HepG2 (cell line): ENCODE data around the gene UNC13D. TPM values are rescaled to one million over a fixed set of nuclear protein-coding genes. Genes with fewer than 3 reads are reported as not detected.

Source experiments
- ARNTL ChIP-seq: sonication (generic); formaldehyde crosslinking; IDR thresholded peaks from 2 replicates; pipeline ENCODE4 v1.4.0; 2020; ENCODE audit warnings: mild to moderate bottlenecking, missing genetic modification reagents
- CBFB ChIP-seq: sonication (generic); formaldehyde crosslinking; IDR thresholded peaks from 2 replicates; pipeline ENCODE4 v1.4.0; 2020; ENCODE audit warnings: missing genetic modification reagents
- HOXA9 ChIP-seq: sonication (generic); formaldehyde crosslinking; IDR thresholded peaks from 2 replicates; pipeline ENCODE4 v1.8.1; 2022; ENCODE audit warnings: missing genetic modification reagents, mild to moderate bottlenecking, moderate library complexity, borderline replicate concordance
- KDM4B ChIP-seq: sonication (generic); formaldehyde crosslinking; IDR thresholded peaks from 2 replicates; pipeline ENCODE4 v1.4.0; 2020; ENCODE audit warnings: missing genetic modification reagents
- NPAS2 ChIP-seq: sonication (generic); formaldehyde crosslinking; IDR thresholded peaks from 2 replicates; pipeline ENCODE4 v1.8.0; 2022; ENCODE audit warnings: mild to moderate bottlenecking, missing genetic modification reagents, borderline replicate concordance
- RBM22 ChIP-seq: fragments of 200-400 bp; formaldehyde crosslinking; optimal IDR thresholded peaks from 2 replicates; pipeline ENCODE3; 2017; ENCODE audit warnings: mild to moderate bottlenecking, low read length, moderate library complexity
- SRSF4 ChIP-seq: fragments of 200-400 bp; formaldehyde crosslinking; IDR thresholded peaks from one replicate; pipeline ENCODE4 v1.6.1; 2018; ENCODE audit warnings: mild to moderate bottlenecking, low read depth, low read length, moderate library complexity; ENCODE audit not compliant: poor library complexity, severe bottlenecking
- TAF15 ChIP-seq: fragments of 200-400 bp; formaldehyde crosslinking; IDR thresholded peaks from one replicate; pipeline ENCODE4 v1.6.1; 2018; ENCODE audit warnings: mild to moderate bottlenecking, low read depth, low read length; ENCODE audit not compliant: poor library complexity, severe bottlenecking
- ZBTB7B ChIP-seq: sonication (generic); formaldehyde crosslinking; IDR thresholded peaks from 2 replicates; pipeline ENCODE4 v1.4.0; 2020; ENCODE audit warnings: missing genetic modification reagents
- ZGPAT ChIP-seq: IDR thresholded peaks from 2 replicates; pipeline ENCODE4 v1.6.1; 2016; ENCODE audit warnings: mild to moderate bottlenecking
- ZKSCAN5 ChIP-seq: sonication (generic); formaldehyde crosslinking; IDR thresholded peaks from 2 replicates; pipeline ENCODE4 v1.5.1; 2020; ENCODE audit warnings: mild to moderate bottlenecking, missing genetic modification reagents
- ZNF234 ChIP-seq: sonication (generic); formaldehyde crosslinking; conservative IDR thresholded peaks from 2 replicates; pipeline ENCODE4 v1.5.1; 2020; ENCODE audit warnings: mild to moderate bottlenecking, missing genetic modification reagents
- ZNF281 ChIP-seq: sonication (generic); formaldehyde crosslinking; IDR thresholded peaks from 2 replicates; pipeline ENCODE4 v1.4.0; 2020; ENCODE audit warnings: missing genetic modification reagents, borderline replicate concordance
- ZNF441 ChIP-seq: sonication (generic); formaldehyde crosslinking; IDR thresholded peaks from 2 replicates; pipeline ENCODE4 v1.7.0; 2021; ENCODE audit warnings: missing genetic modification reagents, borderline replicate concordance
- ZNF460 ChIP-seq: sonication (generic); formaldehyde crosslinking; IDR thresholded peaks from 2 replicates; pipeline ENCODE4 v1.5.1; 2020; ENCODE audit warnings: missing genetic modification reagents, mild to moderate bottlenecking, borderline replicate concordance
- ZNF724P ChIP-seq: sonication (generic); formaldehyde crosslinking; IDR thresholded peaks from 2 replicates; pipeline ENCODE4 v1.8.0; 2022; ENCODE audit warnings: missing genetic modification reagents, borderline replicate concordance
- ZNF841 ChIP-seq: sonication (generic); formaldehyde crosslinking; IDR thresholded peaks from 2 replicates; pipeline ENCODE4 v1.8.1; 2023; ENCODE audit warnings: missing genetic modification reagents, borderline replicate concordance
- polyA plus RNA-seq, 8 experiments: library from polyadenylated mRNA; depleted of rRNA in 3 of 8; stranded (reverse) in 7 of 8; unstranded in 1 of 8; fragments of >200 nt; fragmentation: Illumina TruSeq in 4 of 8; extraction: Trizol in 4 of 8; gene quantifications; 2 replicates each; pipeline versions ENCODE4 v1.2.1 to v1.2.3, GENCODE V29; 2011 to 2016; ENCODE audit warnings: low read depth in 4 of 8, missing spikeins in 1 of 8, mixed read lengths in 1 of 8; ENCODE audit not compliant: insufficient read depth in 1 of 8
- total RNA-seq, 5 experiments: library from RNA; depleted of rRNA; stranded (reverse); fragments of >200 nt; fragmentation: Illumina TruSeq; extraction: Trizol; gene quantifications; 2 replicates each; pipeline ENCODE4 v1.2.3, GENCODE V29; 2016; ENCODE audit warnings: low read depth in 1 of 5
- TF ChIP-seq, protein P1 (sequence below): sonication (generic); formaldehyde crosslinking; IDR thresholded peaks from 2 replicates; pipeline ENCODE4 v1.4.0; 2020; ENCODE audit warnings: missing genetic modification reagents
- TF ChIP-seq, protein P2 (sequence below): sonication (generic); formaldehyde crosslinking; IDR thresholded peaks from 2 replicates; pipeline ENCODE4 v1.8.1; 2023; ENCODE audit warnings: mild to moderate bottlenecking, moderate library complexity, missing genetic modification reagents
- TF ChIP-seq, protein P3 (sequence below): IDR thresholded peaks from 2 replicates; pipeline ENCODE4 v1.6.1; 2016; ENCODE audit warnings: low read depth
- TF ChIP-seq, protein P4 (sequence below): sonication (generic); formaldehyde crosslinking; IDR thresholded peaks from 2 replicates; pipeline ENCODE4 v1.8.1; 2022; ENCODE audit warnings: mild to moderate bottlenecking, missing genetic modification reagents

Gene UNC13D
- total and polyA plus RNA-seq, 2 of the 13 experiments (the other 11 are each of a cell fraction or from before 2014, with no cell fraction given), result 29.7 to 42.7 TPM

DNA sequence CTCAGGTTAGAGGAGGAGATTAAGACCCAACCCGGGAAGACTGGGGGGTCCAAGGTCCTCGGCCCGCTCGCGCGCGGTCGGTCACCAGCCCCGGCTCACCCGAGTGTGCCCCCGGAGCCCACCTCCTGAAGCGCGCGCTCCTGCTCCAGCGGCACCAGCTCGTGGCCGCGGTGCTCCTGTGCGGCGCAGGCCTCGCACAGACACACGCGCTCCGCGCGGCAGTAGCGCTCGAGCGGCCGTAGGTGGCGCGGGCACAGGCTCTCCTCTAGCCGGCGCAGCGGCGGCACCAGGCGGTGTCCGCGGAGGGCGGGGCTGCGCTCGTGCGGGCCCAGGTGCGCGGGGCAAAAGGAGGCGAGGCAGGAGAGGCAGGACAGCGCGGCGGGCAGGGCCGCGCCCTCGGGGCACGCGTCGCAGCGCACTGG, 33.6 kb upstream of the UNC13D start (continued):
- TF ChIP-seq, protein P1, sequence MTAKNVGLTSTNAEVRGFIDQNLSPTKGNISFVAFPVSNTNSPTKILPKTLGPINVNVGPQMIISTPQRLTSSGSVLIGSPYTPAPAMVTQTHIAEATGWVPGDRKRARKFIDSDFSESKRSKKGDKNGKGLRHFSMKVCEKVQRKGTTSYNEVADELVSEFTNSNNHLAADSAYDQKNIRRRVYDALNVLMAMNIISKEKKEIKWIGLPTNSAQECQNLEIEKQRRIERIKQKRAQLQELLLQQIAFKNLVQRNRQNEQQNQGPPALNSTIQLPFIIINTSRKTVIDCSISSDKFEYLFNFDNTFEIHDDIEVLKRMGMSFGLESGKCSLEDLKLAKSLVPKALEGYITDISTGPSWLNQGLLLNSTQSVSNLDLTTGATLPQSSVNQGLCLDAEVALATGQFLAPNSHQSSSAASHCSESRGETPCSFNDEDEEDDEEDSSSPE (CRISPR knock-in tag), result peak; percentile 63
- TF ChIP-seq RBM22 (no peak), HOXA9 (CRISPR knock-in tag) (peak; percentile 88; the same call in 1 of the 2 replicates), ZNF441 (peak; percentile 71), KDM4B (CRISPR knock-in tag) (no peak), TAF15 (no peak), SRSF4 (no peak), NPAS2 (CRISPR knock-in tag) (no peak), CBFB (no peak), ZBTB7B (no peak), ZNF281 (CRISPR knock-in tag) (peak; percentile 38; the same call in 1 of the 2 replicates), ZNF724P (CRISPR knock-in tag) (peak; percentile 78), ZNF234 (CRISPR knock-in tag) (no peak; the same call in 1 of the 2 replicates), ARNTL (CRISPR knock-in tag) (no peak), ZKSCAN5 (CRISPR knock-in tag) (no peak), ZGPAT (CRISPR knock-in tag) (no peak), ZNF841 (CRISPR knock-in tag) (peak; percentile 83; the same call in 1 of the 2 replicates), ZNF460 (CRISPR knock-in tag) (no peak)
- TF ChIP-seq, protein P2, sequence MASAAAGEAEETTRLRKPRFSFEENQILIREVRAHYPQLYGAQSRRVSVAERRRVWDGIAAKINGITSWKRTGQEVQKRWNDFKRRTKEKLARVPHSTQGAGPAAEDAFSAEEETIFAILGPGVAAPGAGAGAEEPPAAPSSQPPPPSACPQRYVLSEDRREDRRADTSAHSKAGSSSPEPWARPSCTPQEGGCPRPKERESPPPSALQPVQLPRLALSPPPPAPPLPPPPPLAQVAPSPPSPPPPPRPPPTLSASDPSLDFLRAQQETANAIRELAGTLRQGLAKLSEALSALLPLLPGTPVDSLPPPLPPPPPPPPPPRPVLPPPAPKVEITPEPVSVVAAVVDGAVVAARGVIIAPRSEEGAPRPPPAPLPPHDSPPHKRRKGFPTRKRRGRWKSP (CRISPR knock-in tag), result peak; percentile 93
- TF ChIP-seq, protein P3, sequence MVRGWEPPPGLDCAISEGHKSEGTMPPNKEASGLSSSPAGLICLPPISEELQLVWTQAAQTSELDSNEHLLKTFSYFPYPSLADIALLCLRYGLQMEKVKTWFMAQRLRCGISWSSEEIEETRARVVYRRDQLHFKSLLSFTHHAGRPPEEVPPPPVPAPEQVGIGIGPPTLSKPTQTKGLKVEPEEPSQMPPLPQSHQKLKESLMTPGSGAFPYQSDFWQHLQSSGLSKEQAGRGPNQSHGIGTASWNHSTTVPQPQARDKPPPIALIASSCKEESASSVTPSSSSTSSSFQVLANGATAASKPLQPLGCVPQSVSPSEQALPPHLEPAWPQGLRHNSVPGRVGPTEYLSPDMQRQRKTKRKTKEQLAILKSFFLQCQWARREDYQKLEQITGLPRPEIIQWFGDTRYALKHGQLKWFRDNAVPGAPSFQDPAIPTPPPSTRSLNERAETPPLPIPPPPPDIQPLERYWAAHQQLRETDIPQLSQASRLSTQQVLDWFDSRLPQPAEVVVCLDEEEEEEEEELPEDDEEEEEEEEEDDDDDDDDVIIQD (CRISPR knock-in tag), result no peak
- TF ChIP-seq, protein P4, sequence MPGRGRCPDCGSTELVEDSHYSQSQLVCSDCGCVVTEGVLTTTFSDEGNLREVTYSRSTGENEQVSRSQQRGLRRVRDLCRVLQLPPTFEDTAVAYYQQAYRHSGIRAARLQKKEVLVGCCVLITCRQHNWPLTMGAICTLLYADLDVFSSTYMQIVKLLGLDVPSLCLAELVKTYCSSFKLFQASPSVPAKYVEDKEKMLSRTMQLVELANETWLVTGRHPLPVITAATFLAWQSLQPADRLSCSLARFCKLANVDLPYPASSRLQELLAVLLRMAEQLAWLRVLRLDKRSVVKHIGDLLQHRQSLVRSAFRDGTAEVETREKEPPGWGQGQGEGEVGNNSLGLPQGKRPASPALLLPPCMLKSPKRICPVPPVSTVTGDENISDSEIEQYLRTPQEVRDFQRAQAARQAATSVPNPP (CRISPR knock-in tag), result no peak
